ENCODE measurements around the gene ITM2C.

- TF ChIP-seq EZH2 (IDR thresholded peaks at IDR 0.05; ENCODE audit: low read depth, unreplicated experiment): no peak
- no peak for TF ChIP-seq CTCF (conservative IDR thresholded peaks at IDR 0.05; ENCODE audit: low read depth in 2 of 2)
- no peak for TF ChIP-seq EZH2phosphoT487 (IDR thresholded peaks at IDR 0.05; ENCODE audit: unreplicated experiment)
- TF ChIP-seq POLR2AphosphoS5 (IDR thresholded peaks at IDR 0.05; ENCODE audit: low read depth): no peak
- no peak for TF ChIP-seq ETS1 (IDR thresholded peaks at IDR 0.05)
Measured at GRCh38 chr2:230825354-230825753, 39.4 kb upstream of the ITM2C start.
